ENCODE measurements around the gene CEP170.

Gene CEP170

GRCh38 chr1:243291292-243291691, 36.2 kb upstream of the CEP170 start:
- no peak overlapping the region for H3K4me3 ChIP-seq (ENCODE audit: control insufficient read depth, low read depth, low read length)
- DNase-seq (ENCODE audit: low read depth): no peak
- TF ChIP-seq CTCF (IDR thresholded peaks at IDR 0.05; ENCODE audit: control insufficient read depth, insufficient read depth, low read depth, low read length, missing control alignments): no peak

- no peak overlapping the region for H3K4me3 ChIP-seq (ENCODE audit: control insufficient read depth, low read depth, low read length)
- DNase-seq (ENCODE audit: low read depth): no peak
- no peak for TF ChIP-seq CTCF (IDR thresholded peaks at IDR 0.05; ENCODE audit: control insufficient read depth, insufficient read depth, low read depth, low read length, missing control alignments)
Measured at GRCh38 chr1:243288062-243288461, 33.0 kb upstream of the CEP170 start.

GRCh38 chr1:243287652-243288051, 32.6 kb upstream of the CEP170 start:
- TF ChIP-seq CTCF (IDR thresholded peaks at IDR 0.05; ENCODE audit: control insufficient read depth, insufficient read depth, low read depth, low read length, missing control alignments): no peak
- H3K4me3 ChIP-seq (ENCODE audit: control insufficient read depth, low read depth, low read length): no peak overlapping the region
- peak; percentile 55 for DNase-seq (ENCODE audit: low read depth)

GRCh38 chr1:243287123-243287460, 32.0 kb upstream of the CEP170 start:
- no peak for TF ChIP-seq CTCF (IDR thresholded peaks at IDR 0.05; ENCODE audit: control insufficient read depth, insufficient read depth, low read depth, low read length, missing control alignments)
- DNase-seq (ENCODE audit: low read depth): no peak
- no peak overlapping the region for H3K4me3 ChIP-seq (ENCODE audit: control insufficient read depth, low read depth, low read length)

GRCh38 chr1:243286409-243287122, 31.5 kb upstream of the CEP170 start:
- no peak for TF ChIP-seq CTCF (IDR thresholded peaks at IDR 0.05; ENCODE audit: control insufficient read depth, insufficient read depth, low read depth, low read length, missing control alignments)
- DNase-seq (ENCODE audit: low read depth): no peak

GRCh38 chr1:243281672-243282071, 26.6 kb upstream of the CEP170 start:
- no peak overlapping the region for H3K4me3 ChIP-seq (ENCODE audit: control insufficient read depth, low read depth, low read length)
- no peak for TF ChIP-seq CTCF (IDR thresholded peaks at IDR 0.05; ENCODE audit: control insufficient read depth, insufficient read depth, low read depth, low read length, missing control alignments)
- DNase-seq (ENCODE audit: low read depth): no peak

More at GRCh38 chr1:243286409-243287122, 31.5 kb upstream of the CEP170 start:
- H3K4me3 ChIP-seq (ENCODE audit: control insufficient read depth, low read depth, low read length): no peak overlapping the region
